Peyer's patch (tissue), 4 donors: ENCODE data around the gene GIPR.

Experiments used
- POLR2A ChIP-seq, 2 donors: fragments of 450-650 bp; IDR thresholded peaks; one replicate each; pipeline ENCODE4 v1.5.1; 2017; ENCODE audit warnings: antibody characterized with exemption in 2 of 2, mild to moderate bottlenecking in 2 of 2, moderate library complexity in 2 of 2
- TF ChIP-seq, protein P1 (sequence below), 6 experiments: fragments of 450-650 bp in 4 of 6; fragments of 200-600 bp in 2 of 6; sonication (generic) in 1 of 6; IDR thresholded peaks; one replicate each; pipeline ENCODE4 v1.5.1; 2017 to 2019; ENCODE audit warnings: antibody characterized with exemption in 6 of 6, mild to moderate bottlenecking in 3 of 6, moderate library complexity in 1 of 6

GRCh38 chr19:45713141-45713540 is 45.1 kb downstream of the GIPR start:
- TF ChIP-seq, protein P1, sequence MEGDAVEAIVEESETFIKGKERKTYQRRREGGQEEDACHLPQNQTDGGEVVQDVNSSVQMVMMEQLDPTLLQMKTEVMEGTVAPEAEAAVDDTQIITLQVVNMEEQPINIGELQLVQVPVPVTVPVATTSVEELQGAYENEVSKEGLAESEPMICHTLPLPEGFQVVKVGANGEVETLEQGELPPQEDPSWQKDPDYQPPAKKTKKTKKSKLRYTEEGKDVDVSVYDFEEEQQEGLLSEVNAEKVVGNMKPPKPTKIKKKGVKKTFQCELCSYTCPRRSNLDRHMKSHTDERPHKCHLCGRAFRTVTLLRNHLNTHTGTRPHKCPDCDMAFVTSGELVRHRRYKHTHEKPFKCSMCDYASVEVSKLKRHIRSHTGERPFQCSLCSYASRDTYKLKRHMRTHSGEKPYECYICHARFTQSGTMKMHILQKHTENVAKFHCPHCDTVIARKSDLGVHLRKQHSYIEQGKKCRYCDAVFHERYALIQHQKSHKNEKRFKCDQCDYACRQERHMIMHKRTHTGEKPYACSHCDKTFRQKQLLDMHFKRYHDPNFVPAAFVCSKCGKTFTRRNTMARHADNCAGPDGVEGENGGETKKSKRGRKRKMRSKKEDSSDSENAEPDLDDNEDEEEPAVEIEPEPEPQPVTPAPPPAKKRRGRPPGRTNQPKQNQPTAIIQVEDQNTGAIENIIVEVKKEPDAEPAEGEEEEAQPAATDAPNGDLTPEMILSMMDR (IDR thresholded peaks at IDR 0.05), result no peak
- no peak for TF ChIP-seq POLR2A (IDR thresholded peaks at IDR 0.05)
